ENCODE data around the gene HTR6. TPM values are rescaled to one million over a fixed set of nuclear protein-coding genes. Genes with fewer than 3 reads are reported as not detected.

The HTR6 gene
- total RNA-seq, 2 experiments from 2014 or later = 1.1 to 1.6 TPM

DNA sequence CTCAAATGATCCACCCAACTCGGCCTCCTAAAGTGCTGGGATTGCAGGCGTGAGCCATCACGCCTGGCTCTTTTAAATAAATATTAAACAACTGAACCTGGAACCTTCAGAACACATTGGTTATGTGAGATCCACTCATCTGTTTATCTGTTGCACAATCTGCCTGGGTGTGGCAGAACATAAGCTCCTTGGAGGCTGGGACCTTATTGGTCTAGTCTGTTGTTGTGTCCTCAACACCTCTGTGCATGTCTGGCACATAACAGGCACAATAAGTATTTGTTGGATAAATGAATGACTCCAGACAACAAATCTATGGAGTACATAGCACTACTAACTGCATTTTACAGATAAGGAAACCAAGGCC, 24.7 kb upstream of the HTR6 start:
- intact Hi-C loops (cut with DNase I, micrococcal nuclease) = no loop called here
- Mint-ChIP-seq H3K36me3 (ENCODE audit: low read depth) (no peaks in the 10 kb centered on the region), H3K4me1 (peaks cover 7% of the 10 kb centered on the region)

DNA sequence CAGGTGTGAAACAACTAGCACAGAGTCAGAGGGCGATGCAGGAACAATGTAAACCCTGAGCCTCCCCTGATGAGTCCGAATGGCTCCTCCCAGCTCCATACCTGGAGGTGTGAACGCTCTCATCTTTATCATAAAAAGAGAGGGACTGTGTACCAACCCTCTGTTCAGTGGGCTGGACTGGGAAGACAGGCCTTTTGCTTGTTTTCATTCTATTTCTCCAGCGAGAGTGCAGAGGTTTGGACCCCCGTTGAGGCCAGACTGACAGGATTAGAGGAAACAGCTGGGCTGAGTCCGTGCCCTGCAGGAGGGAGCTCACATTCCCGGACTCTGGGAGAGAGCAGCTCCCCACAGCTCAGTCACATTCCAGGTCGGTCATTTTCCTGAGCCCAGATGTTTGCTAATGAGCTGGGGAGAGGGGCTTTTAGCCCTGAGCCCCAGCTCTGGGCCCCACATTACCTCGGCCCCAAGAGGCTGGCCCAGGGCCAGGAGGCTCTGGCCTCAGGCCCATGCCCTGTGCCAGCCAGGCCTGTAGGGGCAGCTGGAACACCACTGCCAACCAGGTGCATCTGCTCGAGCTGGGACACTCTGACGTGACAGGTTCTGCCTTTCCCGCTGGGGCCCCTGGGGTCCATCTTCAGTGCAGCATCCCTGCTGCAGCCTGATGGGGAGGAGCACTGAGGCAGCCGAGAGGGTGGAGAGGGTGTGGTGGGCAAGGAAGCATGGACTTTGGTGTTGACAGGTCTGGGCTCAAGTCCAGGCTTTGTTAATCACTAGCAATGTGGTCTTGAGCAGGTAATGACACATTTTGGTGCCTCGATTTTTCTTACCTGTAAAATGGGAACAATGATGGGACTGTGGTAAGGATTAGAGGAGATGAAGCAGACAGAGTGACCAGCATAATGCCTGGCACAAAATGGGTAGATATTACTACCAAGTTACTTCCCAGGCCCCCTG, 24.0 kb upstream of the HTR6 start:
- ATAC-seq (no peak), DNase-seq (no peak)
- ChIA-PET POLR2A (interaction anchor here (0.6 to 1.1 kb wide), 2 partner anchors 43 to 79 kb away, joined by 3 read pairs; a partner anchor contains a TSS), CTCF (interaction anchor here (0.8 to 1.8 kb wide), 6 partner anchors 10 to 59 kb away, joined by 3 to 5 read pairs (median 3); no protein-coding TSS in a partner anchor)
- peaks cover 7% of the 10 kb centered on the region for H3K4me1 Mint-ChIP-seq
- no peak overlapping the region for H3K27ac Mint-ChIP-seq
- no peak overlapping the region for H3K4me3 Mint-ChIP-seq
- H3K27me3 Mint-ChIP-seq = peaks cover 18% of the 10 kb centered on the region
- H3K36me3 Mint-ChIP-seq (ENCODE audit: low read depth) = no peaks in the 10 kb centered on the region
- no peaks in the 10 kb centered on the region for H3K9me3 Mint-ChIP-seq (ENCODE audit: low read depth)
- intact Hi-C loops (cut with DNase I, micrococcal nuclease) = no loop called here

More for the DNA sequence above, 24.7 kb upstream of the HTR6 start:
- DNase-seq = no peak
- H3K9me3 Mint-ChIP-seq (ENCODE audit: low read depth) = no peaks in the 10 kb centered on the region
- no peak overlapping the region for H3K4me3 Mint-ChIP-seq
- no peak overlapping the region for H3K27ac Mint-ChIP-seq
- ATAC-seq = no peak
- ChIA-PET POLR2A (no interaction called here), CTCF (interaction anchor here (0.9 to 1.9 kb wide), 3 partner anchors 13 to 21 kb away, joined by 3 to 11 read pairs (median 6); no protein-coding TSS in a partner anchor)
- H3K27me3 Mint-ChIP-seq = peaks cover 18% of the 10 kb centered on the region

DNA sequence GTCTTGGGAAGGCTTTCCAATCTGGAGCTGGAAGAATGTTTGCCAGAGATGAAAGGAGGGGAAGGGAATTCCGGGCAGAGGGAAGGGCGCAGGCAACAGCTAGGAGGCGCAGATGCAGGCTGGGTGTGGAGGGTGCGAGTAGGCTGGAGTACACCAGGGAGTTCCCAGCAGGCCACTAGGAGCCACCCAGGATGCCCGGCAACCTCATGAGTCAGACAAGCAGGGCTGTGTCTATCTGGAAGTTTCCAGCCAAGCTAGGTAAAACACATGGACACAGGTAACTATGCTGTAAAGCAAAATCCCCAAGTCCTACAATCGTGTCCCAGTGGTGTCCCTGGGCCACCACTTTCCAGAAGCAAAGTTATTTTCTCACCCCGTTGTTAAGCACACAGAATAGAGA, 21.6 kb upstream of the HTR6 start:
- no peak for DNase-seq

DNA sequence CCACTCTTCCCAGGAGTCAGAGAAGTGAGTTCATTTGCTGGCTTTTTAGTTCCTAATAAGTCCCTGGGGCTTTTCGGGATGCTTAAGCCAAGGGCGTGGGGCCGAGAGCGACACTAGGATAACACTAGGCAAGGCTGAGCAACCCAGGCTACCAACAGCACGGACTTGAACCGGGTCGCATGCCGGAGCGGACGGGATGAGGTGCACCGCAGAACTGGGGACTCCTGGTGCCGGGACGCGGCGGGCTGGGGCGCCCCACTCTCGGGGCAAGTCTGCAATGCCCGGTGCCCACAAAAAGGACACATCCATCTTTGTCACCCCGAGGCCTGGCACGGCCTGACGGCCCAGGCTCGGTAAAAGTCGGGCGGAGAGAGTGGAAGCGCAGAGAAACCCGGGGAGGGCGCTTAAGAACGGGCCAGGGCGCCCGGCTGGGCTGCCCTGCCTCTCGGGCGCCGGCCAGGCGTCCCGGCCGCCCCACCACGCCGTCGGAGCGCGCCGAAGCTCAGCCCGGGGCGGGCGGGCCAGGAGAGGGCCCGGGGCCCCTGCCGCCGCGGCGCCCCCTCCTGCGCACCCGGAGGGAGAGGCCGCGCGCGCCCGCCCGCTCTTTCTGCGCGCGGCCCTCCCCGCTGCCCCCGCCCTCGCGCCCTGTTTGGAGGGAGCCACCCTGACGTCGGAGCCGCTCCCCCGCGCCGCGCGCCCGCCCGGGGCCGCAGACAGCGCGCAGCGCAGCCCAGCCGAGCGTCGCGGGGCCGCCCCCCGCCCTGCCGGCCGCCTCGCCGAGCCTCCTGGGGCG, 20.9 kb upstream of the HTR6 start, which contains the start of gene NBL1:
NBL1 (plus strand) TSS at position 710 of the 793 bp plus-strand sequence. CDS start 10,720 bp downstream, outside the sequence.
- peak within 1 kb of the TSS; percentile 88 for H3K4me3 Mint-ChIP-seq
- no peaks in the 10 kb centered on the region for H3K36me3 Mint-ChIP-seq (ENCODE audit: low read depth)
- peaks cover 18% of the 10 kb centered on the region for H3K27me3 Mint-ChIP-seq
- peak within 1 kb of the TSS; percentile 64 for H3K27ac Mint-ChIP-seq
- DNase-seq (peak; percentile 84), ATAC-seq (peak; percentile 84)
- intact Hi-C loops (cut with DNase I, micrococcal nuclease) = loop anchor here in 1 of 2 experiments (1.0 to 2.0 kb wide), 3 partner anchors 47 to 393 kb away; partner anchors contain the start of genes CAPZB, EMC1 and MRTO4
- no peaks in the 10 kb centered on the region for H3K9me3 Mint-ChIP-seq (ENCODE audit: low read depth)
- ChIA-PET CTCF (interaction anchor here (0.6 to 2.5 kb wide), 5 partner anchors 10 to 761 kb away, joined by 3 to 12 read pairs (median 3); no protein-coding TSS in a partner anchor), POLR2A (no interaction called here)
- H3K4me1 Mint-ChIP-seq = peaks cover 21% of the 10 kb centered on the region

More for the DNA sequence above, 21.6 kb upstream of the HTR6 start:
- ChIA-PET CTCF (interaction anchor here (0.6 to 2.5 kb wide), 5 partner anchors 11 to 169 kb away, joined by 3 to 12 read pairs (median 5); no protein-coding TSS in a partner anchor), POLR2A (no interaction called here)
- Mint-ChIP-seq H3K4me3 (peak overlapping the region; percentile 73), H3K27me3 (peaks cover 18% of the 10 kb centered on the region), H3K4me1 (peaks cover 21% of the 10 kb centered on the region), H3K36me3 (ENCODE audit: low read depth) (no peaks in the 10 kb centered on the region), H3K27ac (peak overlapping the region; percentile 51), H3K9me3 (ENCODE audit: low read depth) (no peaks in the 10 kb centered on the region)
- ATAC-seq = no peak
- intact Hi-C loops (cut with DNase I, micrococcal nuclease) = no loop called here

DNA sequence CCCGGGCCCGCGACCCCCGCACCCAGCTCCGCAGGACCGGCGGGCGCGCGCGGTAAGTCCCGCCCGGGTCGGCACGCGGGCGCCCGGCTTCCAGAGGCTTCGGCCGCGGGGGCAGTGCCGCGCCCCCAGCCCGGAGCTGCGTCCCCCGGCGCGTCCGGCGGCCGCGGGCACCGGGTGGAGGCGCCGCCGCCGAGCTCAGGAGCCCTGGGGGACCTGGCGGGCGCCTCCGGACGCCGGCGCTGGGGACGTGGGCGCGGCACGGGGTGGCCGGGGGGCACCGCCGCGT, 20.3 kb upstream of the HTR6 start:
- Mint-ChIP-seq H3K9me3 (ENCODE audit: low read depth) (no peaks in the 10 kb centered on the region), H3K36me3 (ENCODE audit: low read depth) (no peaks in the 10 kb centered on the region), H3K27me3 (peaks cover 18% of the 10 kb centered on the region), H3K27ac (no peak overlapping the region), H3K4me3 (no peak overlapping the region), H3K4me1 (peaks cover 21% of the 10 kb centered on the region)
- CTCF ChIA-PET = interaction anchor here (0.6 to 2.5 kb wide), 2 partner anchors 9 to 17 kb away, joined by 3 to 12 read pairs; no protein-coding TSS in a partner anchor
- DNase-seq (no peak), ATAC-seq (peak; percentile 3)
- POLR2A ChIA-PET = no interaction called here
- intact Hi-C loops (cut with DNase I, micrococcal nuclease) = loop anchor here in 1 of 2 experiments (1.0 to 2.0 kb wide), 3 partner anchors 48 to 394 kb away; partner anchors contain the start of genes CAPZB, EMC1 and MRTO4

DNA sequence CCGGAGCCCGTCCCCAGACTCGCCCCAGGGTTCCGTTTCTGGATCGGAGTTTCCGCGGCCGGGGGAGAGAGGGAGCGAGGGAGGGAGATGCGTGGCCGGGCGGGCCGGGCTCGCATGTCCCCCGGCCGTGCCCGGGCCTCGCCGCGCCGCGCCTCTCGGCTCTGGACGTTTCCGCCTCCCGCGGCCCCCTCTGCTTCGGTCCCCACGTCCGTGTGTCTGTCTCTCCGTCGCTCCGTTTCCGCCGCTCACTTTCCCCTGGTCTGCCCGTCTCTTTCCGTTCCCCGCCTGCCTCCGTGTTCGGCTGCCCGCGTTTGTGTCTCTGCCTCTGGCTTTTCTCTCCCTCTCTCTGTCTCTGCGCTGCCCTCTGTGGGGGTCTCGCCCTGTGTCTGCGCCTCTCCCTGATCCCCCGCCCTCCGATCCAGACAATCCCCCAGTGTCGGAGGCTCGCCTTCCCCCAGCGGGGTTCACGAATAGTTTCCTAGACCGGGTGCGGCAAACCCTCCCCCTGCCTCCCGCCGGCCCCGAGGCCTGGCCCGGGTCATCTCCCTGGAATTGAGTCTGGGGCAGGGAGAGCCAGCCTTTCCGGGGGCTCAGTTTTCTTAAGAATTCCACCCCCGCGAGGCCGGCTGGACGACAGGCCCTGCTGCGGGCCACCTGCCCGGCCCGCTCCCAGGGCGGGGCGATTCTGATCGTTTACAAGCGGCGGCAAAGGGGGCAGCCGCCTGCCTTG, 19.8 kb upstream of the HTR6 start:
- POLR2A ChIA-PET = no interaction called here
- H3K9me3 Mint-ChIP-seq (ENCODE audit: low read depth) = no peaks in the 10 kb centered on the region
- intact Hi-C loops (cut with DNase I, micrococcal nuclease) = loop anchor here (1.0 to 5.0 kb wide), 4 partner anchors 48 to 394 kb away; partner anchors contain the start of genes CAPZB (in 1 of the 2), EMC1 (in 1 of the 2) and MRTO4 (in 1 of the 2)
- H3K27me3 Mint-ChIP-seq = peaks cover 18% of the 10 kb centered on the region
- peaks cover 21% of the 10 kb centered on the region for H3K4me1 Mint-ChIP-seq
- CTCF ChIA-PET = interaction anchor here (0.6 to 0.7 kb wide), 2 partner anchors 17 kb away, joined by 3 to 6 read pairs; no protein-coding TSS in a partner anchor
- DNase-seq = peak; percentile 74
- peak overlapping the region; percentile 88 for H3K4me3 Mint-ChIP-seq
- H3K27ac Mint-ChIP-seq = peak overlapping the region; percentile 64
- ATAC-seq = peak; percentile 24
- no peaks in the 10 kb centered on the region for H3K36me3 Mint-ChIP-seq (ENCODE audit: low read depth)

DNA sequence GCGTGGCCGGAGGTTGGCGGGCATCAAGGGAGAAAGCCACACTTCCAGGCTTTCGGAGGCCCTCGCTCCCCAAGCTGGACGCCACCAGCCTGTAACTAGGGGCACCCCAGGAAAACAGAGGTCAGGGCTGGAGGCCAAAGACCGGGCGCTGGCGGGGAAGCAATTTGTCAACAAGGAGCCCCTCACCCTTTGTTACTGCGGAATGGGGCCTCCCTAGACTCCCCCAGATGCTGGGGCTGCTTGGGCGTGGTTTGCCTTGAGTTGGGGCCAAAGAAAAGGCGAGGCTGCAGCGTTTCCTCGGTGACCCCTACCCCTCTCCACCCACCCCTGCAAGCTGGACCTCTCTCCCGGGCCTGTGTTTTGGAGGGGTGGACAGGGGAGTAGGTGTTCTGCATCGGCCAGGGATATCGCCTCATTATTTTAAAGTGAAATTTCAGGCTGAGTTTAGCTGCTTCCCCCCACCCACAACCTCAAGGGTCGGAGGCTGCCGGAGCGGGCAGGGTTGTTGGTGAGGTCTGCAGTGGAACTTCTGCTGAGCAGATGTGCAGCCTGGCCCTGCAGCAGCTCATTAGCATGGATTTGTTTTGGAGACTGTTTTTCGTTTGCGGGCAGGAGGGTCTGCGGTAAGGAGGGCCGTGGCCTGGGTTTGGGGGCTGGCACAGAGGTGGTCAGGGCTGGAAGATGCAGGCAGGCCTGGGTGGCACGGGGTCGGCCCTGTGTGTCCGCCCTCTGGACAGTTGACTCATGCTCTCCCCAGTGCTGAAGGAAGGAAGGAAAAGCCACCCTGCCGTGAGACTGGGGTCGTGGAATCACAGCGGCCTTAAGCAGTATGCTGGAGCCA, 19.0 kb upstream of the HTR6 start:
- DNase-seq (no peak), ATAC-seq (no peak)
- CTCF ChIA-PET = interaction anchor here (0.7 to 4.1 kb wide), 2 partner anchors 15 to 16 kb away, joined by 6 to 27 read pairs; no protein-coding TSS in a partner anchor
- H3K27me3 Mint-ChIP-seq = peaks cover 18% of the 10 kb centered on the region
- H3K9me3 Mint-ChIP-seq (ENCODE audit: low read depth) = no peaks in the 10 kb centered on the region
- peaks cover 21% of the 10 kb centered on the region for H3K4me1 Mint-ChIP-seq
- intact Hi-C loops (cut with DNase I, micrococcal nuclease) = loop anchor here (2.0 to 5.0 kb wide), 3 partner anchors 48 to 395 kb away; partner anchors contain the start of genes CAPZB (in 1 of the 2), EMC1 (in 1 of the 2) and MRTO4 (in 1 of the 2)
- no peak overlapping the region for H3K27ac Mint-ChIP-seq
- peak overlapping the region; percentile 88 for H3K4me3 Mint-ChIP-seq
- POLR2A ChIA-PET = no interaction called here
- H3K36me3 Mint-ChIP-seq (ENCODE audit: low read depth) = no peaks in the 10 kb centered on the region

DNA sequence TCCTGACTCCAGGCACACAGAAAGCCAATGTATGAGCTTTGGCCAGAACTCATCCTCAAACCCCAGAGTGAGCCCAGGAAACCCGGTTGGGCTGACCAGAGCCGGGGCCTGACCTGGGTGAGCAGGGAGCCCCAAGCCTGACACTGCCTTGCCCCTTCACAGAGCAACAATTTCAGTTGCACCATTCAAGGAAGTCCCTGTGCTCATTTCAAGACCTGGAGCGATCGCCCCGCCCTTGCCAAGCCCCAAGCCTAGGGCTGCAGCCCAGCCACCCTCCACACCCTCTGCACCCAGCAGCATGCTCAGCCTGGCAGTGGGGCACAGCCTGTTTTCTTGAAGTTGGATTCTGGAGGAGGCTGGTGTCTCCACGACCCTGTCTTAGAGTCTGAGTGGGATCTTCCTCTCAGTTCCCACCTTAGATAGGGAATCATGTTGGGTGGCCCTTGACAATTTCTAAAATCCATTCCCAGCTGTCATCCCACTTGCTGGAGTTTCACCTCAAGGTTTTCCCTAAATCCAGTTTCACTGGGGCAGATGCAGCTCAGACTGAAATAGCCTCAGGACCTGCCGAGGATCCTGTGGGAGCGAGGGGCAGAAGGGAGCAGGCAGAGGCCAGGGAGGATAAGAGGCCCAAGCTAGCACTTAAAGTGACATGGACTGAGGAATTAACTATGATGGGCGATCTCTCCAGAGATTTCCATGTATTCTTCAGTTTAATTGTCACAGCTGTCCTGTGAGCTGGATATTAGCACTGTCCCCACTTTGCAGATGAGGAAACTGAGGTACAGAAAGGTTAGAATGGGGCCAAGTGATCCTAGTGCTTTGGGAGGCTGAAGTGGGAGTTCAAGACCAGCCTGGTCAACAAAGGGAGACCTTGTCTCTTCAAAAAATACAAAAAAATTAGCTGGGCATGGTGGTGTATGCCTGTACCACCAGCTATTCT, 18.0 kb upstream of the HTR6 start:
- peaks cover 15% of the 10 kb centered on the region for H3K27me3 Mint-ChIP-seq
- H3K4me3 Mint-ChIP-seq = no peak overlapping the region
- no peak overlapping the region for H3K27ac Mint-ChIP-seq
- POLR2A ChIA-PET = no interaction called here
- intact Hi-C loops (cut with DNase I, micrococcal nuclease) = loop anchor here in 1 of 2 experiments (5.0 kb wide), 1 partner anchor 49 kb away; a partner anchor contains a TSS
- CTCF ChIA-PET = interaction anchor here (0.5 to 4.1 kb wide), 12 partner anchors 9 to 283 kb away, joined by 3 to 27 read pairs (median 3); no protein-coding TSS in a partner anchor
- peaks cover 21% of the 10 kb centered on the region for H3K4me1 Mint-ChIP-seq
- ATAC-seq (no peak), DNase-seq (peak; percentile 46)
- no peaks in the 10 kb centered on the region for H3K36me3 Mint-ChIP-seq (ENCODE audit: low read depth)
- no peaks in the 10 kb centered on the region for H3K9me3 Mint-ChIP-seq (ENCODE audit: low read depth)

DNA sequence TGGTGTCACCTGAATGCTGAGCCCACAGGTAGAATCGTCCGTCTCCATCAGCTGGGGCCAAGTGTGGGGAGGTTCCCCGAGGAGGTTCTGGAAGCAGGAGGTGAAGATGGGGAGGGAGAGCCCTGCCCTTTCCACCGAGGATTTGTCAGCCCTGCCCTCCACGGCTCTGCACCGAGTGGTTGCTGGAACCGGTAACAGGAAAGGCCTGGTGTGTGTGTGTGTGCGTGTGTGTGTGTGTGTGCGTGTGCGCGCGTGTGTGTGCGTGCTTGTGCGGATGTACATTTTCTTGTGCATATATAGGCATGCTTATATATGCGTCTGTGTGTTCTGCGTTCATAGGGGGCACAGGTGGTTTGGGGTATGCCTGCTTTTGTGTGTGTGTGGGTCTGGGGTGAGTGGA, 17.0 kb upstream of the HTR6 start:
- DNase-seq (peak; percentile 34), ATAC-seq (no peak)
- no peak overlapping the region for H3K27ac Mint-ChIP-seq
- CTCF ChIA-PET = interaction anchor here (0.6 to 4.1 kb wide), 8 partner anchors 12 to 224 kb away, joined by 3 to 27 read pairs (median 3); no protein-coding TSS in a partner anchor
- intact Hi-C loops (cut with DNase I, micrococcal nuclease) = loop anchor here in 1 of 2 experiments (5.0 kb wide), 1 partner anchor 50 kb away; a partner anchor contains a TSS
- H3K27me3 Mint-ChIP-seq = peaks cover 12% of the 10 kb centered on the region
- POLR2A ChIA-PET = no interaction called here
- peaks cover 21% of the 10 kb centered on the region for H3K4me1 Mint-ChIP-seq
- H3K36me3 Mint-ChIP-seq (ENCODE audit: low read depth) = no peaks in the 10 kb centered on the region
- no peaks in the 10 kb centered on the region for H3K9me3 Mint-ChIP-seq (ENCODE audit: low read depth)
- no peak overlapping the region for H3K4me3 Mint-ChIP-seq
